Measurements from ENCODE around the gene ALDH4A1.

Gene ALDH4A1

DNA sequence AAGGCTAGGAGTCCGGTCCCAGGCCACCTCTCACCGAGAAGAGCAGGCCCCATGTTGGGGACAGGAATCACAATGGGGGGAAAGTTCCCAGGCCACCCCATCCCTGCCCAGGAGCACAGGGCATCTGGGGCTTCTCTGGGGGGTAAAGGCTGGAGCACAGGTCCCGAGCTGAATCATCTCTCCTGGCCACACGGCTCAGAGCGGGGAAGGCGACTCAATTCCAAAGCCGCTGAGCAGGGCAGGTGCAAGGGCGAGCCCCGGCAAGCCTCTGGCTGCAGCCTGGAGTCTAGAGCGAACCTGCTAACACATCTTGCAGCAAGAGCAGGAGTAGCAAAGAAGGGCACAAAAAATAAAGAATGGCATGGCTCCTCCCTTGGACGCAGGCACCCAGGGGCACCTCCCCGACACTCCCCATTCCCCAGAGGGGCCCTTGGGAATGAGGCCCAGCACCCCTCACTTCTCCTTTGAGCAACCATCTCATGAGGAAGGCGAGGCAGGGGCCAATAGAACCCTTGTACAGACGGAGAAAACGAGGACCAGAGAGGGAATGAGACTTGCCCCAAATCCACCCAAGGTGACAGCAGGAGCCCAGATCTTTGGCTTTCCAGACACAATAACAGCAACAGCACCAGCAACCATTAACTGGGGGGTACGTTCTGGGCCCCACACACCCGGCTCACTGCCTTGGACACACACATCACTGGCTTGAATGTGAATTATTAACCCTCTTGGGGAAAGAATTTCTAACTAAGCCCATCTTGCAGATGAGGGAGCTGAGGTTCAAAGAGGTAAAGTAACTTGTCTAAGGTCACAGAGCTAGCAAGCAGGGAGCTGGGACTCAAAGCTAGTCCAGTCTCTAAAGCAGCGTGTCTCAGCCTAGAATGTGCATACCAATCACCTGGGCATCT lies 20.7 kb upstream of the ALDH4A1 start:
- no peak overlapping the region for H3K4me3 ChIP-seq (ENCODE audit: low read depth, low read length)

DNA sequence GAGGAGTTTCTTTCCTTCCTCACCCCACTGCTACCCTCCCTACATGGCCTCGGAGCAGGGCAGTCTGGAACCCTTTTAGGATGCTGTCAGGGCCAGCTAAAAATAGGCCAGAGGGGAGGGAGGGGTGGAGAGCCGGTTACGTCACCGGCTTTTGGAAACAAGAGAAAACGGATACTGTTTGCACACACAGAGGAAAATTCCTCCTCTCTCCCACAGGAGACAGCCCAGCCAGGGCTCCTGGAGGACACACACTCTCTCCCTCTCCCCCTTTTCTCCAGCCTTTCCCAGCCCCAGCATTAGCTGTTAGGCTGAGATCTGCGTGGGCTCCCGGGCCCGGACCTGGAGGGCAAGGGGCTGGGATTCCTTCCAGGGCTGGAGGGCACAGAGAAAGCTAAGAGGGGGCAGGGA lies 20.0 kb upstream of the ALDH4A1 start:
- no peak overlapping the region for H3K4me3 ChIP-seq (ENCODE audit: low read depth, low read length)

DNA sequence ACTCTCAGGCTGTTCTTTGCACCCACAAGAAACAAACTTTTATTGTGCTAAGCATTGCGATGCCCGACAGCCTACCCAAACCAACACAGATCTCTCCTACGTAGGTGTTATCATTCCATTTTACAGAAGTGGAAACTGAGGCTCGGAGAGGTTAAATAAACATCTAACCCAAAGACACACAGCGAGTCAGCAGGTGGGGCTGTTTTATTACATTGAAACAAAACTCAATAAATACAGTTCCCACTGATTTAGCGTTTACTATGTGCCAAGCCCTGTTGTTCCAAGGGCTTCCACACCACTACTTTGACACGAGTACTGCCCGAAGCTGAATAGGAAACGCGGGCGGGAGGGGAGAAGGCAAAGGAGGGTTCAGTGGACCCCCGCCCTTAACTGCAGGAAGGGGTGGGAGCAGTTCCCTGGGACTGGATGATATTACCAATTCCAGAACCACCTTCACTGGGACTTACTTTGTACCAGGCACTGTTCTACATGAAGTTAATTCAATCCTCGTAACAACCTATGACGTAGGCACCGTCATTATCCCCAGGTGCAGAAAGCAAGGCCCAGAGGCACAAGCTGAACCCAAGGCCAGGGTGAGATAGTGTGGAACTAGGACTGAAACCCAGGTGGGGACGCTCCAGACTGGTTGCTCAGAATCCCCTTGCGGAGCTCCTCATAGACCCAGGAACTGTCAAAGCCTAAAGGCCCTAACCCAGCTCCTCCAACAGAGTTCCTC lies 19.3 kb upstream of the ALDH4A1 start:
- H3K4me3 ChIP-seq (ENCODE audit: low read depth, low read length), result no peak overlapping the region

DNA sequence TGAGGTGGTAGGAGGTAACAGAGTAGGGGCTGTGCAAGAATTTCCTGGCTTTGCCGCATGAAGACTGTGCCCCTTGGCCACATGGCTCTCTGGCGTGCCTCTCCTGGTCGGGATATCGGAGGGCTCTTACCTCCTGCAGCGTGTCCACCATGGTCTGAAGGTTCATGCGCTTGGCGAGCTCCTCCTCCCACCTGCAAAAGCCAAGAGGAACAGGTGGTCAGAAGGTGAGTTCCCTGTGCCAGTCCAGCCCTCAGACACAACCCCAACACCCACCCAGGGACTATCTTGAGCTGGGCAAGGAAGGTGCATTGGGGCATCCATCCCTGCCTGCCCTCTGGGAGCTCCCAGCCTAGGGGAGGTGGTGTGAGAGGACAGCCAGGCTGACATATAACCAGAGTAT lies 18.6 kb upstream of the ALDH4A1 start:
- H3K4me3 ChIP-seq (ENCODE audit: low read depth, low read length), result no peak overlapping the region

DNA sequence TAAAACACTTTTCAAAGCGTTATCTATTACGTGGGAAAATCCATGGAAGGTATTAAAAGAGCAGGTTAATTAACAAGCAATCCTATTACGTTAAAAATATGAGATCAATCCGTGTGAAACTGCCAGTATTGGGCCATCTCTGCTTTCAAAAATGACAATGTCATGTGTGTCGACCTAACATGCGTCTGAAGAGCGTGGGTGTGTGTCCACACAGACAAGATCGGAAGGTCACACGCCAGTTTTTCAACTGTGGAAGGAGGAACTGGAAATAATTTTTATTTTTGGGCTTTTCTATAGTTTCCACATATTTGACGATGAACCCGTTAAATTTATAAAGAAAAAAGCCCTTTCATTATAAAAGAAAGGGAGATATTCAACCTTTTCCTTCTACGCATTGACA lies 17.6 kb upstream of the ALDH4A1 start:
- no peak overlapping the region for H3K4me3 ChIP-seq (ENCODE audit: low read depth, low read length)

DNA sequence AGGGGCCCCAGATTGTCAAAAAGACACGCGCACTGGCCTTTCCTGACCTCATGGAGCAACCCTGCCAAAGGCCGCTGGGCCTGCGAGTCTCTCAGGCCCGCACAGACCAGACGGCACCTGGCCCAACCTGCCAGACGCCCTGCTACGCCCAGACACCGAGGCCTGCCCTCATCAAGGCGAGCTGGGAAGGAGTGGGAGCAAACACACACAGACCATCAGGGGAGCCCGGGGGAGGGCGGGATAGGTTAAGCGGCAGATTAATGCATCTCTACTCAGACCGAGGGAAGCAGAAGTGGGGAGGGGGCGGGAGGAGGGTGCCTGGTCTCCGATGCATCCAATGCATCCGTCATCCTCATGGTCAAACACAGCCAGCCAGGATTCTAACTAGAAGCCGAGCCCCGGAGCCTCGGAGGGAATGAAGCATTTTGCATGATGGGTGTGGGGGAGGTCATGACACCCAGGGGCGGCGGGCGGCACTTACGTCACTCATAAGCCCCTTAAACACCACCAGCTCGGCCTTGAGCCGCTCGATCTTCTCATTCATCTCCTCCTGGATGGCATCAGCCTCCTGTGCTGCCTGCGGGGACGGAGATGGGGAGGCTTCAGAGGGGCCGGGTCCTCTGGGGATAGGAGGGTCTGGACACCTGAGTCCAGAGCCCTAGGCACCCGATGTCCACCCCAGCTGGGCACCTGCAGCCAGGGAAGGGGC lies 17.0 kb upstream of the ALDH4A1 start:
- H3K4me3 ChIP-seq (ENCODE audit: low read depth, low read length), result no peak overlapping the region

DNA sequence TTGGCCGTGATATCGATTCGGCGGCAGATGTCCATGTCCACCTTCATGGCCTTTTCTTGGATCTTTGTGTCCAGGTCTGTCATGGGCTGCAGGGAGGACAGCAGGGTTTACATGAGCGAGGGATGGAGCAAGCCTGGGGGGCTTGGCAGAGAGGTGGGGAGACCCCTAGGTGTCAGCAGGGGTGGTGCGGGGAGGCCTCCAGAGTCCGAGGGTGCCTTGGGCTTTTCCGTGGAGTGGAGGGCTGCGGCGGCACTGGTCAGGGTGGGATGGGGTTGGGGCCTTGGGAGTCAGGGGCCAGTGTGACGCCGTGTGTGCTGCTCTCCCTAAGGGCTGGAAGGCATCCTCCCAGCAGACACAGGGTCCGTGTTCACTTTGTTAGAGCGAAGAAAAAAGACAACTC lies 16.1 kb upstream of the ALDH4A1 start:
- no peak overlapping the region for H3K4me3 ChIP-seq (ENCODE audit: low read depth, low read length)

DNA sequence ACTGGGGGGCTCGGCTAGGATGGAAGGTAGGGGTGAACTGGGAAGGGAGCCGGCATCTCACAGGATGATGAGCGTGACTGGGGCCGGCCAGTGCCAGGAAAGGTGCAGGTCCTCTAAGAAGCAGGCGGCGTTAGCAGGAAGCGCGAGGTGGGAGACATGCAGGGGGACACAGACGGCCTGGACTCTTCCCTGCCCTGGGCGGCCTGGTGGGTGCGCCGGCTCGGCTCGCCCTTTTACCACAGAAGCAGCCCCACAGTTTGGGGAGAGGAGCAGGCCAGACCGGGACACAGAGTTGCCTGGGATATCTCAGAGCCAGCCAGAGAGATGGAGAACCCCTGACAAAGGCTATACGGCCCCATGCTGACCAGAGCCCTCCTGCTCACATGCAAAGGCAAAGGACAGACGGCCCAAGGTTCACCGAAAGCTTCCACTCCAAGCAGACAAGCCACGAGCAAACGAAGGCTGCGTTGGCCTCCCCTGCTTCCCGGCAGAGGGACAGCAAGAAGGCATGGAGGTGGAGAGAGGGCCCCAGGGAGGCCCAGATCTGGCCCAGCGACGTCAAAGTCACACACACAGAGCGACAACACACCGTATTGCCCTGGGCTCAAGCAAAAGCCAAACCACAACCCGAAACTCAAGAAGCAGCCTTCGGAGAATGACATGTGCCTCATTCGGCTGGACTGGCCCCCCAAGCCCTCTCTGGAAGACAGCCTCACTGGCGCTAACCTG lies 14.9 kb upstream of the ALDH4A1 start:
- H3K4me3 ChIP-seq (ENCODE audit: low read depth, low read length), result no peak overlapping the region

DNA sequence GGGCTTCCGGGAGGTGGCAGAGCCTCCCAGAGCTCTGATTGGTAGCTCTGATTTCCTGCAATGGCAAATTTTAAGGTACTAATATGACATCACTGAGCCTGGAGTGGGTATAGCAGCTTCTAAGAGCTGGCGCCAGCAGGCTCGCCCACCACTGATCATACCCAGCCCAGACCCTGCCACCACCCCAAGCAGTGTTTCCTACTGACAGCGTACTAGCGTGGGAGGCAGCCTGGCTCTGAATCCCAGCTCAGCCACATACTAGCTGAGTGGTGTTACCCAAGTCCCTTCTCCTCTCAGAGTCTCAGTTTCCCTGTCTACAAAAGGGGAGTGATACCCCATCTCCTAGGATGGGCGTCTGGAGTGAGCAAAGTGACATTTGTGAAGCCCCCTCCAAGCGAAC lies 13.0 kb upstream of the ALDH4A1 start:
- H3K4me3 ChIP-seq (ENCODE audit: low read depth, low read length), result no peak overlapping the region

DNA sequence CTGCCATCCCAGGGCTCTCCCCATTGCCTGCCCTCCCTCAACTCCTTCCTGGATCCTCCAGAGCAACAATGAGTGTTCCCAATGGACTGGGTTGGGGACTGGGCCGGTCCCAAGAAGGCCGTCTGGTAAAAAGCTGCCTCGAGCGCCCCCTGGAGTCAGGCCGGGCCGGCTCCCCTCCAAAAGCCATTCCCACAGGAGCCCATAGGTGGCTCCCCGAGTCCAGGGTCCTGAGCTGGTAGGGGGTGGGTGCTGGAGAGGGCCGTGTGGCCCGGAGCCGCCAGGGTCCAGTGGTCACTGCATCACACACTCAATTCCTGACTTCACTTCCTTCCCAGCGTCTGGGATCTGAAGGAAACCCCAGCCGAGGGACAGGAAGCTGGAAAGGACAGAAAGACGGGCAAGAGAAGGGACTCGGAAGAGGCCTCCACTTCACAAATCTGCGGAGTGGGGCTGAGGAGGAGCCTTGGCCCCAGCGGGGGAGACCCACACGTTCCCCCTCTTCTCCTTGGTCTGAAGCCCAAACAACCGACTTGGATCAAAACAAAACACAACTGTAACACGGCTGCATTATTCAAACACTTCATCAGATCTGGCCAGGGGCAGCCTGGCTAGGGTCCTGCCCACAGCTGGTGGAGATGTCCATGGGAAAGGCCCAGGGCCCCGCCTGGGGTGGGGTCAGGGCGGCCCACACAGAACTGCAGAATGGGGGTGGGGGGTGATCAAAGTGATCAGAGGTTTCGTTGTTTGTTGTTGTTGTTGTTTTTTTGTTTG lies 10.9 kb upstream of the ALDH4A1 start:
- no peak overlapping the region for H3K4me3 ChIP-seq (ENCODE audit: low read depth, low read length)

DNA sequence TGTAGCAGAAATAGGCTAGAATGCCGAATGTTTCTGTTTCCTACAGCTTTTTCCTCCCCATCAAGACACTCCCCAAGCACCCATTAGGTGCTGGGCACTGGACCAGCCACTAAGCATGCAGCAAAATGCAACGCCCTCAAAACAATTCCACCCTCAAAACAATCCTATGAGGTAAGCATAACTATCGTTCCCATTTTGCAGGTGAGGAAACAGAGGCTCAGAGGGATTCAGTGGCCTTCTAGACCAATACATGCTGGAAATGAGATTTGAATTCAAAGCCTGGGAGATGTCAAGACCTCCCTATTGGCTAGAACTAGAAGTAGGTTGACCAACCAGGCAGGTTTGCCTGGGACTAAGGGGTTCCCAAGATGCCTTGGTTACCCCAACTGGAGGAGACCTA lies 10.2 kb upstream of the ALDH4A1 start:
- no peak overlapping the region for H3K4me3 ChIP-seq (ENCODE audit: low read depth, low read length)

DNA sequence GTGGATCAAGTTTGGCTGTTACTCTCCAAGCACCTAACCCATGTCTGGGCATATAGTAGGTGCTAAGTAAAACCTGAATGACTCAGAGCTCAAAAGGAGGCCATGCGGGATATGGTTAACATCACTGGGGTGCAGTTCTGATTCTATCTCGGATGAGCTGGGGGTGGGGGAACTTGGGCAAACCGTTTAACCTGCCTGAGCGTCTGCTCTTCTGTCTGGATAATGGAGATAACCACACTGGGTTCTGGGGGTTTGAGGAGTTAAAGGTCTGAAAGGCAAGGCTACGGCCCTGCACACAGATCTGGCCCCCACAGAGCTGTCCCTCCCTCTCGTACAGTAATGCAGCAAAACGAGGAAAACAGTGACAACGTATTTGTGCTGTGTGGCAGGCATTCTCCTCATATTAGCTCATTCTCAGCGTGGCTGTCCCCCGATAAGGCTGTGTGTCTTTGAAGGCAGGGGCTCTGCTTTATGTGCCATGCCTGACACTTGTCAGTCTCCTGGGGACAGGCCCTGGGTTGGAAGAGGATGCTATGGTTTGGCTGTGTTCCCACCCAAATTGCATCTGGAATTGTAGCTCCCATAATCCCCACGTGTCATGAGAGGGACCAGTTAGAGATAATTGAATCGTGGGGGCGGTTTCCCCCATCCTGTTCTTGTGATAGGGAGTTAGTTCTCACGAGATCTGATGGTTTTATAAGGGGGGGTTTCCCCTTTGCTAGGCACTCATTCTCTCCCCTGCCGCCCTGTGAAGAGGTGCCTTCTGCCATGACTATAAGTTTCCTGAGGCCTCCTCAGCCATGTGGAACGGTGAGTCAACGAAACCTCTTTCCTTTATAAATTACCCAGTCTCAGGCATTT lies 6.8 kb upstream of the ALDH4A1 start:
- no peak overlapping the region for H3K4me3 ChIP-seq (ENCODE audit: low read depth, low read length)

DNA sequence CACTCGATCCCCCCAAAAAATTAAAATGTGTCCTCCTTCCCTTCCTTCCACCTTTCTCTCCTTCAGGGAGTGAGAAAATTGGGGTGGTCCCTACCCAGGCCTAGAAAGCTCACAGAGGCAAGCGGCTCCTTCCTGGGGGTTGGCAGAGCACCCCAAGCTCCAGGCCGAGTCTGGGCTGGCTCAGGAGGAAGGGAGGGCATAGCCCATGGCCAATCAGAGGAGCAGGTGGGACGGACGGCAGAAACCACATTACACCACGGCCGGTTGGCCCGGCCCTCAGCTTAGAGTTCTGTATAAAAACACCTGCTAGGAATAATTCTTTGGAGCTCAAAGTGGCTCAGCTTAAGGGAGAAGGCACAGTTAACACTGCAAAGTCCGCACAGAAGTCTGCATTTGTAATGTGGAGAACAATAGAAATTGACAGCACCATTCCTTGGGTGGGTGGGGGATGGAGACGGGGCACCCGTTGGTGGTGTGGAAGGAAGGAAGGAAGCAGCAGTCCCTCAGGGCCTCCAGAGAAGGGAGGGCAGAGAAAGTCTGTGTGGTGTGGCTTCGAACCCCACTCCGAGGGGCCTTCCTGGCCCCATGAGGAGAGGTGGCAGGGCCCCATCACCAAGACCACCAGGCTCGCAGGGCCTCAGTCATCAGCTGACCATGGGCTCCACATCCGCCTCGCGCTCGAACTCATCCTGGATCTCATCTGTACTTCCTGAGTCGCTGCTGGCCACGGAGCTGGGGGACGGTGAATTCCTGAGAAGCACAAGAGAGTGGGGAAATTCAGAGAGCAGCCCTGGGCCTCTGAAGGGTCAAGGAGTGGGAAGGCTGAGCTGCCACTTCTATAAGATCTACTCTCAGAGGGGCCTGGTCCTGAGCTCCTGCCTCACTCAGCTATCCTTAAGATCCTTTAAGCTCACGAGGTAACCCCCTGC lies 5.8 kb upstream of the ALDH4A1 start:
- H3K4me3 ChIP-seq (ENCODE audit: low read depth, low read length), result no peak overlapping the region

DNA sequence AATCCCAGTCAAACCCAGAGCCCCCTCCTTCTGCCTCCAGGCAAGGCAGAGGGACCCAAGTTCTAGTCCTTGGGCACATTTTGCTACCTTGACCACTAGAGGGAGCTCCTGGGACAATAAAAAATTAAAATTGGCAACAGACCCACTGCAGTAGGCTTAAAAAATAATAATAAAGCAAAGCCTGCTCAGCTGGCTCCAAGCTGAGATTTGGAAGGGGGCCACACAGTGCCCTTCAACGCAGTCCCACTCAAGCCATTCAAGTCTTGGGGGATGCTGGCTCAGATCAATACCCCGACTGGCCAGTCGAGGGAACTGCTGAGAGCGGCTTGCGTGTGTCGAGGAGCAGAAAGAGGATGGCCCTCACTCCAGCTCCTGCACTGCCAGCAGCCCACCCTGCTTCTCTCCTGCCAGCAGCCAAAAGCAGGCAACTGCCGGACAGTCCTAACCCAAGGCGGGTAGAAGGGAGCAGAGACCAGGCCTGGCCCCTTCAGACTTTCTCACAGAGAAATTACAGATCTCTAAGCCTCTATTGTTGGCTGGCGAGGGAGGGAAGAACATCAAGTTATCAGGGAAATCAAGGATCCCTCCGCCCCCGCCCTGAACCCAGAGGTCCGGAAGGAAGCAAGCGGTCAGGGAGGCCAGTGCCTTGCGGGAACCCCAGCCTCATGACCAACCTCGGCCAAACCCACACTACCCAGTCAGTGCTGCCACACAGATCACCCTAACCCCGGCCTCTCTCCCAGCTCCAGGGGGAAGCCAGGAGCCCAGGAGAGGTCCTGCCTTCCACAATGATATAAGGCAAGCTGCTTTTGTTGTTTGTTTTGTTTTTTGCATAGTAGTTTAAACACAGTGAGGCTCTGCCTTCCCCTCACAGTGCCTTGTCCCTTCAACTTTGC lies 4.9 kb upstream of the ALDH4A1 start:
- no peak overlapping the region for H3K4me3 ChIP-seq (ENCODE audit: low read depth, low read length)

DNA sequence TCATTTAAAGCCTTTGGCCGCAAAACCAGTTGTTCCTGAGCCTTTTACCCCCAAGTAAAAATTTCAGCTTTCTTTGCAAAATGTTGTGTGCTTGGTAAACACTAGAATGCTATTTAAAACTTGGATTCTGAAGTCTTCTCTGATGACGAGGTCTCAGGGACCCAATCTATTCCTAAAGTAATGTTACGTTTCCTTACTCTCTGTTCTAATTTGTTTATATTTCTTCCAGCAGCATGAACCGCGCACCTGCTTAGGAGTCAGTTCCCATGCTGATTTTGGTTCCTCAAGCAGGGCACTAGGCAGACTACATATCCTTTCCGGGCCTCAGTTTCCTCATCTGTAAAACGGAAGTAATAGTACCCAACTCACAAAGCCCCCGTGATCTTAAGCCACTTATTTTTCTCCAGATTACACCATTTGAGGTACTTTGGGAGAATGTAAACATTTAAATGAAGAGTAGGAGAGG lies 969 bp upstream of the ALDH4A1 start:
- H3K4me3 ChIP-seq (ENCODE audit: low read depth, low read length), result peak overlapping the region; percentile 53

DNA sequence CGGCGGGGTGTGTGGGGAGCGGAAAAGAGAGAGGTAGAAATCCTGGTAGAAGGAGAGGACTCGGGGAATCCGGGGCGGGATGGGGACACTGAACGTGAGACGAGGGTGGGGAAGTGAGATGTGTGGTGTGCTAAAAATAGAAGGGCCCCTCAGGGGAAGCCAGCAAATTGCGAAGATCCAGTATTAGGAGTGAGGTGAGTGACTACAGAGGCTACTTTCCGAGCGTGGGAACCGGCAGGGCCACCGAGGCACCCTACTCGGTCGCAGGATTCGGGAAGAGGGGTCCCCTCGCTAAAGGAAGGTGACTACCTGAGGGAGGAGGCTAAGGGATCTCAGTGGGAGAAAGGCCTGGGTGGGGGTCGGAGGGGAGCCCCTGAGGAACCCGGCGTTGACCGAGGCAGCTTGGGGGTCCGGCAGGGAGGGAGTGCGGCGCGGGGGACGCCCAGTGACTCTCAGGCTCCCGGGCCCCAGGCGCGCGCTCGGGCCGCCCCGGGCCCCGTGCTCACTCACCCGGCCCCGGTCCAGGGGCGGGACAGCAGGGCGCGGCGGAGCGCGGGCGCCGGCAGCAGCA lies 318 bp downstream of the ALDH4A1 start:
- peak overlapping the region; percentile 53 for H3K4me3 ChIP-seq (ENCODE audit: low read depth, low read length)

Data from iPS-11a (cell line).